HG03521 (cell line): ENCODE data around the gene JMJD1C.
"Not testable (repeated sequence)": the region's sequence is repeated elsewhere in the genome, so short reads cannot be mapped to it uniquely, and the experiment has no call there.

Source experiments
- ATAC-seq: cut with Tn5 transposase; IDR thresholded peaks from one replicate; pipeline ENCODE4 v1.9.1; 2021; ENCODE audit warnings: mild to moderate bottlenecking, moderate library complexity; ENCODE audit not compliant: unreplicated experiment

Gene JMJD1C

DNA sequence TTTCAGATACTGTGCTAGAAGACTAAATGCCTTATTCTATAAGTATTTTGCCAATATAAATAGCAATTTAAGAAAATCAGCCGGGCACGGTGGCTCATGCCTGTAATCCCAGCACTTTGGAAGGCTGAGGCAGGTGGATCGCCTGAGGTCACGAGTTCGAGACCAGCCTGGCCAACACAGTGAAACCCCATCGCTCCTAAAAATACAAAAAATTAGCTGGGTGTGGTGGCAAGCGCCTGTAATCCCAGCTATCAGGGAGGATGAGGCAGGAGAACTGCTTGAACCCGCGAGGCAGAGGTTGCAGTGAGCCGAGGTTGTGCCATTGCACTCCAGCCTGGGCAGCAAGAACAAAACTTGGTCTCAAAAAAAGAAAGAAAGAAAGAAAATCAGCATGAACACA is 230.6 kb downstream of the JMJD1C start:
- ATAC-seq = not testable (repeated sequence)

DNA sequence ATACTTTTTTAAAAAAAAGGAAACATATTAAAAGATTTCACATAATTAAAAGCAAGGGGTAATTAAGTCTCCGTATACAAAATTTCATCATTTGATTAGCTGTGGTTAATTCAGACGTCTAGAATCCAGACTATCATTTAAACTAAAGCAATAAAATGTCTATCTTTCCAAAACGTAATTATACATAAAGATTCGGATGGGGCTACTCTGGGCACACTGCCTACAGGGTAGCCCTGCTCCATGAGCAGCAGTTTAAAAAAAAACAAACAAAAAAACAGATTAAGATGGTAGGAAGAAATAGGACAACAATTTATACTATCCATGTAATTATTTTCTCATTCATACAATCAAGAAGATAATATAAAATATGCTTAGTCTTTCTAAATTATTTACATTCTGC is 236.6 kb downstream of the JMJD1C start:
- no peak for ATAC-seq

DNA sequence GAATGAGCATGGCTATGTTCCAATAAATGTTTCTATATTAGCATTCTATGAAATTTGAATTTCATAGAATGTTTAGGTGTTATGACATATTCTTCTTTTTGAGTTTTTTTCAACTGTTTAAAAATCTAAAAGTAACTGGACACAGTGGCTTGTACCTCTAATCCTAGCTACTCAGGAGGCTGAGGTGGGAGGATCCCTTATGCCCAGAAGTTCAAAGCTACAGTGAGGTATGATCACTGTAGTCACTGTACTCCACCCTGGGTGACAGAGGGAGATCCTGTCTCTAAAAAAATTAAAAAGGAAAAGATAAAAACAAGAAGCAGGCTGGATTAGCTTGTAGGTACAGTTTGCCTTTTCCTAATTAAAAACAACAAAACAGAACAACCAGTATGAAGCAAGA is 237.5 kb downstream of the JMJD1C start:
- ATAC-seq = no peak

DNA sequence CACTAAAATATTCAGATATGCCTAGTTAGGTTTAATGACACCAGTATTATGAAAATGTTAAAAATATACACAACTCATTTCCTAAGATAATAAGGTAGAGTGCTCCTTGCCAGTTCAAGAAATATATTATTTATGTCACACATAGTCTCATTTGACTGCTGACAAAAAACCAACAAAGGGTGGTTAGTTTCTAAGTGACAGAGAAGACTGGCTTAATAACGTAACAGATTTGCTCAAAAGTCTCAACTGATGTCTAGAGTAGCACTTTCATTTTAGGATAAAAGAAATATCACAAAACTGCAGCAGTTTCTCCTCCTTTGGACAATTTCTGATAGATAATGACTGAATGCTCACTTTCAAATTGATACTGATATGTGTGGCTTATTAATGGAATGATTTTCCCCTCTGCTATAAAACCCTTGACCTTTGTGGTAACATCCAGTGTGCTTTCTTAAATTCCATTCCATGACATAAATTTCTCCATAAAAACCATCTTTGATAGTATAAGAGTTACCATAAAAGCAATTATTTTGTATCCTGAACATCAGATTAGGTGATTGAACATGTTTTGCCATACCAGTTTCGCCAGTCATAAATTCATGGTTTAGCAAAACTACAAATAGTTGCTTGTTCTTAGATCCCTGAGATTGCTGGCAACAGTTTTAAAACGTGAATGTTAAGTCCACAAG is 238.4 kb downstream of the JMJD1C start:
- ATAC-seq = peak; percentile 52

DNA sequence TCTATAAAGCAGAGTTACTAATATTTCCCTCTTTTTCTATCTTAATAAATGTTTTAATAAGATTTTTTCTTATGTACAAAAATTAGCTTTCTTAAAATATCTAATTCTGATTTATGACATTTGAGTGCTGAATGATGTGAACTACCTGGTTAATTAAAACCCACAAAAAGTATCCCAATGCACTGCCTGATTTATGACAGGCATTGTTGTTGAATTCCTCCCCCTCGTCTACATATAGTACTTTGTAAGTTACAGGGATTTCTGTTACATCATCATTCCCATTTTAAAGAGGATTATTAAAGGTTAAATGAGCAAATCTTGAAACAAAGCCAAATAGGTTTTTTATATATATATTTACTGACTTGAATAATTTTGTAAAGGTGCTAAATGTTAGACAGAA is 241.5 kb downstream of the JMJD1C start:
- no peak for ATAC-seq

DNA sequence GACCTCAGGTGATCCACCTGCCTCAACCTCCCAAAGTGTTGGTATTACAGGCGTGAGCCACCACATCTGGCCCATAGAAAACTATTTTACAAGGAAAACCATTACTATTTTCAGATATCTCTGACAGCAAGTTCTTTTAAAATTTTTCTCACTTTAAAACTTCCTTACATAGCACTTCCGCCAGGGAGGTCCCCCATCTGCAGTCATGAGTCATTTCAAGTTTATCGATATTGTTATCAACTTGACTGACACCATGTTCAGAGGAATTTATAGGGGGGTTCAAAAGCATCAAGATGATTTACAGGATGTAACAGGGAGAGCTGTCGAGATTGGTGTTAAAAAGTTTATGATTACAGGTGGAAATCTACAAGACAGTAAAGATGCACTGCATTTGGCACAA is 243.8 kb downstream of the JMJD1C start:
- ATAC-seq = no peak

DNA sequence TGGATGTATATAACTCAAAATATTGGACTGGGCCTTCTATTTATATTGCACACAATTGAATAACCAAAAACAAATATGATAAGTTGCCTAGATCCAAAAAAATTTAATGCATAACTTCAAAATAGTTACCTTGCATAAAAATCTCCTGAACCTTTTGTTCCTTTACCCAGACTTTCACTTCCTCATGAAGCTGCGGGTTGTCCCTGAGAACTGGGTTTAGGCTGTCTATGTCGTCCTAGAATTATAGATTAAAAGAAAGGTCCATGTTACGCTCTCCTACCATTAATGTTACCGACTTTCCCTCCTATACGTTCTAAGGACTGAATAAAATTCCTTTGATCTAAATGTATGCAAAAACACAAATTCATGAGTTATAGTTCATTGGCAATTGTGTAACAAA is 246.0 kb downstream of the JMJD1C start:
- no peak for ATAC-seq

DNA sequence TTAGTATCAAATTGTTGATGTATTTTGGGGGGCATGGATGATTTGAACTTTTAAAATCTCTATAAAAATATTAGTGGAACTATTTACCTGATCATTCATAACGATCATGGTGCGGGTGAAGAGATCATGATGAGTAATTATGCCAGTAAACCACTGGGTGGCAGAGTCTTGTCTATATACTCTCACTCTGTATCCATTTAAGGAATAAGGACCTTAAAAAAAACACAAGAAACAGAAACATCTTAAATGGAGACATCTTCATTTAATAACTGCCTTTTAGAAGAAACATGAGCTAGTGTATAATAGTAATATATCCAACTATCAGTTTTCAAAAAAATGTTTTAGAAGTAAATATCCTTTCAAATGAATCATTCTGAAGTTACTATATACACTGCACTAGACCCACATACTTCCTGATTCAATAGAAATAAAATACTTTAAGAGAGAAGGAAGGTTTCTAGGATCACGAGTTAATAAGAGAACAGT is 248.6 kb downstream of the JMJD1C start:
- ATAC-seq = peak; percentile 53

DNA sequence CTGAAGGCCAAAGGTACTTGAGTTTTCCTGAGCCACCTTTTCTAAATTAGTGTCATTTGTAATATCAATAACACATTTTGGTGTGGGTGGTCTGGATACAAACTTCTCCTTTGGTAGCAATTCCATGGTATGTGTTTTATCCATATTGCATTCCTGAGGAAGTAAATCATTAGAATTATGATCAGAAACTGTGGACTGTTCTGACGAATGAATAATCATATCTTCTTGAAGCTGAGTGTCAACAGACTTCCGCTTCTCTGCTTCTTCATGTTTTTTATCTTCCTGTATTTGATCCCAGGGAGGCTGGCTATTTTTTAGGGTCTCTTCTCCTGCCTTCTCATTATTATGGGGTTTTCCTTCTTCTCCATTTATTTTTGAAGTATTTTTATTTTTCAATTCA is 251.2 kb downstream of the JMJD1C start:
- no peak for ATAC-seq

DNA sequence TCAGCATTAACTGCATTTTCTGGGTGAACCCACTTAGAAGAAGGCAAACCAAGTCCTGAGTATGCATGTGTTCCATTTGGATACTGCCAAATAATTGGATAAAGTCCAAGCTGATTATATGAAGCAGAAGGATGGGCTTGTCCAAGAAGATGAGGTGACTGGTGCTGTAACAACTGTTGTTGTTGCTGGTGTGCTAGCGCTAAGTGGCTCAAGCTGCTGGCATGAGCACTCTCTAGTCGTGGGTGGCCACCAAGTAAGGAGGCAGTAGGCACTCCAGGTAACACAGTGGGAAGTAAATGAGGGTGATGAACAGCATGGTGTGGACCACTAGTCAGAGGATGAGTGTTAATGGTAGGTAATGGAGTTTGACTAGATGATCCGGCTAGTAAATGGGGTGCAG is 252.3 kb downstream of the JMJD1C start:
- ATAC-seq = no peak

DNA sequence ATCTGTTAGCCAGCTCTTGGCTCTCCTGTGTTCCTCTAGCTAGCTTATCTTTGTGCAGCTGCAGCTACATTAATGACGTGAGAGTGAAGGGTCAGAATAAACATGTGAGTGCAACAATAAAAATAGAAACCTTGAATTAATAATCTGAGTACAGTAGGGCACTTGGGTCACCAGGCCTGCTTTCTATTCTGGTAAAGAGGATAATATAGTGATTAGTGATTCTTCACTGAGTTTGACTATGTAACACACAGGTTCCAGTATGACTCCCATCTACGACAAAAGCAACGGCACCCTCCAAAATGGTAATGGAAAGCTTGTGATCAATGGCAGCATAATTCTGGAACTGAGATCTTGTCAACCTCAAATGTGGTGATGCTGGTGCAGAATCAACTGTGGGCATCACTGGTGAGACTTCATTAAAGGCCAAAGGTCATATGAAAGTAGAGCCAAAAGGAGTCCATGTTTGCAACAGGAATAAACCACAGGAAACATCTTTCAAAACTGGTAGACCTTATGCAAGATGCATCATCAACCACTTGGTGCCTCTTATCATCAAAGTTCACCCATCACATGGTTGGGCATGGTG is 255.1 kb downstream of the JMJD1C start:
- no peak for ATAC-seq

DNA sequence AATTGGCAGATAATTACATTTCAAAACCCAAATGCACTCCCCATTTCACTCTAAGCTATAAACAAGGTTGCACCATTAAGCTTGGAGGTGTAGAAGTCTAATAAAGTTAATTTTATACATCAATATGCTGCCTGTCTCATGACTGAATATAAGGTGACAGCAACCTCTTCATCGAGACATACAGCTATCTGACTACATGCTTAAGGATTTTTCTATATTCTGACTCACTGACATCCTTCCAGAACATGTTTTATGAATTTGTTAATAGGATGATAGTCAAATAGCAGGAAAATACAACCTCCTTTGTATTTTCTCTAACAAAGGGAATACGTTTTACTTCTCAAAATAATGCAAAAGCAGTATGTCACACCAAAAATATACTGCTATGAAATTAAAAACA is 256.1 kb downstream of the JMJD1C start:
- no peak for ATAC-seq

DNA sequence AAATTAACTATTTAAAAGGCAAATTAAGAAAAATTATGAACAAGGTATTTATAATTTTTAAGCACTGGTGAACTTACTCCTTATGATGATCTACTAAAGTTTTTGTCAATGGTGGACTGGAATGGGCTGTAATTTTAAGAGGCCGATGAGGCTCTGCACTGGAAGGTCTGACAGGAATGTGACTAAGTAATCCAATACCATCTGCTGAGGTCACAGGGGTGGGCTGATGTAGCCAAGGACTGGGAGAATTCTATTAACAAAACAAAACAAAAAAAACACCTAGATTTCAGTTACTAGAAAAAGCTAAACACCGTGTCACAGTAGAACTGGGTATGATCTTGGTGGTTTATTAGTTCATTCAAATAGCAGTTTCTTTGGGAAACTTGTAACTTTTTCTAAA is 256.8 kb downstream of the JMJD1C start:
- ATAC-seq = no peak

DNA sequence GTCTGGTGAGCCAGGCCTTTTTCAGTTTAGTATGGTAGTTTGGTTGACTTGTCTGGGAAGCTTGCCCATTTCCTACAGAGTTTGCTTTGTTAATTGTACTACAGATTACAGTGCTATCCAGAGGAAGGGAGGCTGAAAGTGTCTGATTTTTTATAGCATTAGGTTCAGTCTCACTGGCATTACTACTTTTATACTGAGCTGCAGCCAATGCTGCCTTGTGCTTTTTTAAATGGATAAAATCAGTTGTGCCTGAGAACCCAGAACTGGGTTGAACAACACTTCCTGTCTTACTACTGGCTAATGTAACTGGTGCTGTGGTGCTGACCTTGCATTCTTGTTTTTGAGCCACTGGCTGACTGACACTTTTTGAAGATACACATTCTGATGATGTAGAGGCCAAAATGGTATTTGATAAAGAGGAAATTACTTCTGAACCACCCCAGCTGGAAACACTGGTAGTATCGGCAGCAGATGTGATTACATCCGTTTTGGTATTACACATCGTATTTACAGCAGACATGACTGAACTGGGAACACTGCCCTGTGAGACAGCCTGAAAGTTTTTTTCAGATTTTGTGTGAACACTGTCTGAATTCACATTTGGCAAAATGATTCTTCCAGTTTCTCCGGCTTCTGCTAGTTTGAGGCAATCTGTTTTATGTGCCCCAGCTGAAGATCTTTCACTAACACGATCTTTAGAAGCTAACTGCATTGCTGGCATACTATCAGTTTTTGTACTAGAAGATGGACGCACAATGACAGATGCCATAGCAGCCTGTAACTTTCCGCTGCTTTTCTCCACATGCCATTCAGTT is 258.6 kb downstream of the JMJD1C start:
- ATAC-seq = peak; percentile 38

DNA sequence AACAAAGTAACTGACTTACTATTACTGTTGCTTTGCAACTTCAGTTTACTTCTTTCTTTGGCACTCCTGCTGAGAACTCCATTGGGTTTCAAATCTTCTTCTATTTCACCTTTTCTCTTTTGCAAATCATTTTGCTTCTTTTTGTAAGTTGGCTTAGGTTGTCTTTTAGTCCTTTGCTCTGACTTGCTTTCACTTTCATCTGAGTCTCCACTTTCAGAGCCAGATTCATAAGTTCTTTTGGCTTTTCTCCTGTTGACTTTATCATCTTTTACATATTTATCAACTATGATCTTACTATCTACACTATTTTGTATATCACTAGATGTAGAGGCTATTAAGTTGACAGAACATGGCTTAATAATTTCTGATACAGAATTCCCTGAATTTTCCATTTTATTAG is 259.2 kb downstream of the JMJD1C start:
- ATAC-seq = no peak

DNA sequence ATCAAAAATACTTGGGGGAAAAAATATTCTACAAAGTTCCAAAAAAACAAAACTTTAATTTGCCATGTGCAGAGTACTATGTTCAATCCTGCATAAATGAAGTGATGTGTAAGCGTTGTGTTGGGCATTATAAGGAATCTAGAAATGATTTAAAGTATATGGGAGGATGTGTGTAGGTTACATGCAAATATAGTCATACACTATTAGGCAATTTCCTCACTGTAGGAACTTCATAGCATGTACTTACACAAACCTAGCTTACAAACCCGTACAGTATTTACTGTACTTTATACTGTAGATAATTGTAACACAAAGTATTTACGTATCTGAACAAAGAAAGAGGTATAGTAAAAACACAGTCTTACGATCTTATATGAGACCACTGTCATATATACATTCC is 260.4 kb downstream of the JMJD1C start:
- no peak for ATAC-seq

DNA sequence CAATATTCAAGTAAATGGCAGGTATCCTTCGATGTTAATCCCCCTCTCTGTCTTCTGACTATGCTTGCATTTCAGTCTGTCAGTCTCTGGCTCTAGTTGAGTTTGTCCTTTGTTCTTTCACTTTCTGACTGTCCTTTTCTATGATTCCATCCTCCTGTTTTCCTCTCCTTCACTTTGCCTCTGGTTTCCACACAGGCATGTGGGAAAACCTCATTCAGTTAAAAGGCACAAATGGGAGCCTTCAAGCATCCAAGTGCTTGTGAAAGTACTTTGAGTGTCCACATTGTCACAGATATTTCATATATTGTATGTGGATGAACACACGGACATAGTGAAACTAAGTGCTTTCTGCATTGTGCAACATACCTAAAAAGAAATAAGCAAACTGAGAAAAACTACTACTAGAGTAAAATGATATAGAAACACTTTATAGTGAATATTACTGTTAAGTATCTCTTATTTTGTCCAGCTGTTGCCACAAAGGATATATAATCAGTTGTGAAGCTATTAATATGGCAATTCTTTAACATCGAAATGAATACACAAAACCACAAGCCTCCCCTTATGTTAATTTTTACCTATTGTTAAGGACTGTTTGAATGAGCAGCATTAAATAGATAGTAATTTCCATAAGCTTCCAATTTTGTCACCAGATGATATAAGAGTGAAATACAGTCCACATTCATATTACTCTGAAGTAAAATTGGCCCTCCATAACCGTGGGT is 260.9 kb downstream of the JMJD1C start:
- no peak for ATAC-seq

DNA sequence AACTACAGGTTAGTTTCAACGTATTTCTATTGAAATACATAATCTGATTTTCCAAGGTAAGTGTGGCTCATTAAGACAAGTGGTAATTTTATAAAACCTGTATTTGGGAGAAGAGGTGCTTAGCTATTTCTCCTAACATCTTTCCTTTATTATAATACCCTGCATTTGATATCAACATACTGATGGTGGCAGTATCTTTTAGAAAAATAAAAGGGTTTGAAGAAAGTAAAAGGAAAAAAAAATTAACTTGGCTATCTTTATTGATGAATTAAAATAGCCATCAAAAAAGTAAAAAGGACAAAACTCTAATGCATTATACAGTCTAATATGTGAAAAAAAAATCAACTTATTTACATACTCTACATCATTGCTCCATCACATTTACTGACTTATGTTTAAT is 264.7 kb downstream of the JMJD1C start:
- no peak for ATAC-seq

DNA sequence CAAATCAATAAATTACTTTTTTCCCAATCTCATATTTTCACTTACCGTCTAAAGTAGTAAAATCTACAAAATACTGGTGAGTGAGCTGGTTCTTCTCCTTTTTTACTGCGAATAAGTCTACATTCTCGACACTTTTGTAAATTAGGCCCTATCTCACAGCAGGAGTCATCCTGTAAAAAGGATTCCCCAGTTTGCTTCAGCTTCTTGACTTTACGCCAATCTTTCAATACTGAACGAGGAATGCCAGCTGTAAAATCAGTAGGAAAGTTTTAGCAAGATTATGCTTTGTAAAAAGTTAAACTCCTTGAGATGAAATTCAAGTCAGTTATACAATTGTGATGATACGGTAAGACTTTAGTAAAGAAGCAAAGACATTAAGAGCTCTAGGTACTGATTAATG is 265.3 kb downstream of the JMJD1C start:
- ATAC-seq = no peak

DNA sequence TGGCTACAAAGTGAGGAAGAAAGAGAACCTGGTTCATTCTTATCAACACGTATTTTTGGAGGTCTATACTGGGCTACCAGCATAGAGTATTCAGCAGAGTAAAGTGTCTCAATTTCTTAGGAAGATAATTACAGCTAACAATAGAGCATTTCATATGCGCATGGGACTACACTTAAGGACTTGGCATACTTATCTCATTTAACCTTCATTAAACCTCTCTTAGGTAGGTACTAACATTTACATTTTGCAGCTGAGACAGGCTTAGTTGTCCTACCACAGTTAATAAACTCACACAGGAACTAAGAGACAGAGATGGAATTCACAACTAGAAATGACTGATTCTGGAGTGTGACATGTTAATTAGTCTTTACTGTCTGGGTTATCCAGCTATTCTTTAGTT is 266.1 kb downstream of the JMJD1C start:
- no peak for ATAC-seq

DNA sequence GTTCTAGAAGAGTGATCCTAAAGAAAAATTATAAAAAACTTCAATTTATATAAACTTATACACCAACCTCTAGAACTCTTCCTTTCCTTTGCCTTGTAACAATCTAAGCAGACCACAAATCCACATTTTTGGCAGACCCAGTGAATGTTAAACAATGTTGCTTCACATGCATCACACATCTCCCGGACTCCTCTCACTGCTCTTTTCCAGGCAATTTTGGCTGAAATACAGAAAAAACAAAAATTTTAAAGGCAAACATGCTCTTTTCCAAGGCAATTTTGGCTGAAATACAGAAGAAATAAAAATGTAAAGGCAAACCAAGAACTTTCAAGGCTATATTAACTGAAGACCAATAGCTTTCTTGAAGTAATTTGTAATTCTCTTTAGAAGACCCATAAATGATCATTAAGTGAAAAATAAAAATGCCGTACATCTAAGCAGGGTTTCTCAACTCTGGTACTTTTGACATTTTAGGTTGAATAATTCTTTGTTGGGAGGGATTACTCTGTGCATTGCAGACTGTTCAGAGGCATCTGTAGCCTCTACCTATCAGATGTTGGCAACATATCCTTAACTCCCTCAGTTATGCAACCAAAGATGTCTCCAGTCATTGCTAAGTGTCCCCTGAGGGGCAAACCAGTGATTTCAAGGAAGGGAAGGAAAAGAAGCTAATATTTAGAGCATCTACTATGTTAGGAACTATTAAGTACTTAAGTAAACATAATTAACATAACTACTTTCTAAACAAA is 268.3 kb downstream of the JMJD1C start:
- ATAC-seq = no peak
